Colon (tissue), 2 donors: ENCODE results near the gene DNLZ.
"Not testable (repeated sequence)": the region's sequence is repeated elsewhere in the genome, so short reads cannot be mapped to it uniquely, and the experiment has no call there.

Experiments
- FAIRE-seq: peaks from 2 replicates; lab custom pipeline; 2012; peaks lifted over from hg19 to GRCh38; lab: Jason Lieb, UNC
- donor health status: control.
- donor health status: control.

DNLZ gene

GRCh38 chr9:136331030-136331429, 32.5 kb downstream of the DNLZ start:
- FAIRE-seq = no peak

- FAIRE-seq = no peak
Observed at GRCh38 chr9:136330406-136330990, 33.0 kb downstream of the DNLZ start.

DNA sequence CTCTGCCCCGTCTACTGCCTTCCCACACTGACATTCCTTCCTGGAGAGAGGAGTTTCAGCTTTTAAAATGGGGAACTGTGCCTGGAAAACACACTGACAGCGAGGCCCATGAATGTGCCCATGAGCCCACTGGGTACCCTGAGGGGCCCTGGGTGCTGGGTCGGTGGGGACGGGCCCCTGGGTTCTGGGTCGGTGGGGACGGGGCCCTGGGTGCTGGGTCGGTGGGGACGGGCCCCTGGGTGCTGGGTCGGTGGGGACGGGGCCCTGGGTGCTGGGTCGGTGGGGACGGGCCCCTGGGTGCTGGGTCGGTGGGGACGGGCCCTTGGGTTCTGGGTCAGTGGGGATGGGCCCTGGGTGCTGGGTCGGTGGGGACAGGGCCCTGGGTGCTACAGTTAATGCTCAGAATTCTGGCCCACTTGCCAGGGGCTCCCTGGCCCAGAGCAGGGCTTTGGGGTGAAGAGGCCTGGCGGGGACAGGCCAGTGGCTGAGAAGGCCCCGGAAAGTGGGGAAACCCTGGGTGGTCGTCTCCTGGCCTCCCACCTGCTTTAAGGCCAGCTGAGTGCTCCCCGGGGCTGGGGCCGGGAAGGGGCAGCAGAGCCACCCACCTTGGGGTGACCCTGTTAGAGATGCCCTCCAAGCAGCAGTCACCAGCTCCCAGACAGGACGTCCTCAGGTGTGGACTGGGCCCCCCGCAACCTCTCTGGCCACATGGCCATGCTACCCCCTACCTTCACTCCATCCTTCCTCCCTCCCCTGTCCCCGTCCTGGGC, 33.7 kb downstream of the DNLZ start:
- no peak for FAIRE-seq

DNA sequence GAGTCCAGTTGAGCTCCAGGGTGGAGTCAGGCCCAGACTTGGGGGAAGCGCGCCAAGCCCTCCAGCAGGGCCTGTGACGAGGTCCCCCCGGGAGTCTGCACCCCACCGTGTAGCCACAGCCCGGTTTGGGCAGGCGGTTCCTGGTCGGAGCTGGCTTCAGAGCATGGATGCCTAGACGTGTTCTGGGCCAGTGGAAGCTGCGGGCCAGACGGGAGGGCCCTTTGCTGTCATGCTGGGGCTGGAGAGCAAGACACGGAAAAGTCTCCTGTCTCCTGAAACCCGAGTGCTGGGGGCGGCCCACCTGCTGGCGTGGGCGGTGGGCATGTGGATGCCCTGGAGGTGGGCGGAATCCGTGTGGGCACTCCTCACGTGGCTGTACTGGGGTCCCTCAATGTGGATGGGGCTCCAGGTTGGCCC, 34.3 kb downstream of the DNLZ start:
- FAIRE-seq = no peak

GRCh38 chr9:136328622-136329041, 34.9 kb downstream of the DNLZ start:
- FAIRE-seq = no peak

DNA sequence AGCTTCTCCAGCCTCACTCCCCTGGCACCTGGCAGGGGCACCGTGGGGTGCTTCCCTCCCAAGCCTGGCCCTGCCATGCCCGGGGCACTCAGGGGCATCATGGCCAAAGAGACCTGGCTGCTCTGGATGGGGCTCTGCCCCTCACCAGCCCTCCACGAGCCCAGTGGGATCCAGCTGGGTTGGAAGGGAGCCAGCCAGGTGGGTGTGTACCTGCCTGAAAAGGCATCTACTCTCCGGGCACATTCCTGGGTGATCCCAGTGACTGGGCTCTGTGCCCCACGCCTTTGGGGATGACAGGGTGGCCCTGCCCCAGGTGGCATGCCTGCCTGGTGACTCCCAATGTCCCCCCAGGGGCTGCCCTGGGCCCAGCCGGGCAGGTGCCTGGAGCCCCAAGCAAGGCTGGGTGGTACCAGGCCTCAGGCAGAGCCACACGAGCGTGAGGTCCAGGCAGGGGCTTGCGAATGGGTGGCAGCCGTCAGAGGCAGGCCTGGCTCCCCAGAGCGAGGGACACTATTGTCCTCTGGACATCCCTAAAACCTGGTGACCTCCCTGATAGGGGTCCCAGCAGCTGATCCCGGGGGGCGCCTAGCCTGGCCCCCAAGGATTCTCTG, 35.4 kb downstream of the DNLZ start:
- FAIRE-seq = no peak

- no peak for FAIRE-seq
Observed at GRCh38 chr9:136327304-136327974, 36.1 kb downstream of the DNLZ start, which contains the start of gene GPSM1. GPSM1 (plus strand) TSS chr9:136327539; CDS start chr9:136327696, 157 bp downstream.

DNA sequence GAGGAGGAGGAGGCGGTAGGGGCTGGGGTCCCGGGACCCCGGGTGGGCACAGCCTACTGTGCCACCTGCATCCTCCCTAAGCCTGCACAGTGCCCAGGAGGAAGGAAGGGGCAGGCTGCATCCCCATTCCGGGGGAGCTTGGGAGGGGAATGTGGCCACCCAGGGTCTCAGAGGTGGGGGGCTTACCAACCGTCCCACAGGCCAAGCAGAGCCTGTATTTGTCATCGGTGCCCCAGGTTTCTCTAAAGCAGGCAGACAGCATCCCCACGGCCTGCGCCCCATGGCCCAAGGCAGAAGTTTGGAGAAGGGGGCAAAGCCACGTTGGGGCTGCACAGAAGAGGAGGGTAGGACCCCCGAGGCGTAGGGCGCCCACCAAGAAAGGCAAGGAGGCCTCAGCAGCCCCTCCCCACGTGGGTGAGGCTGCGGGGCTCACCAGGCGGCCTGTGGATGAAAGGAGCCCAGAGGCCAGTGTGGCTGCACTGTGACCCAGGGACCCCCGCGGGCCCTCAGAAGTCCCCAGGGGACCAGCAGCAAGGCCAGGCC, 36.7 kb downstream of the DNLZ start:
- FAIRE-seq = no peak

GRCh38 chr9:136326061-136326760, 37.3 kb downstream of the DNLZ start:
- no peak for FAIRE-seq

- no peak for FAIRE-seq
Observed at GRCh38 chr9:136325358-136325757, 38.2 kb downstream of the DNLZ start.

GRCh38 chr9:136324501-136325300, 38.8 kb downstream of the DNLZ start:
- no peak for FAIRE-seq

DNA sequence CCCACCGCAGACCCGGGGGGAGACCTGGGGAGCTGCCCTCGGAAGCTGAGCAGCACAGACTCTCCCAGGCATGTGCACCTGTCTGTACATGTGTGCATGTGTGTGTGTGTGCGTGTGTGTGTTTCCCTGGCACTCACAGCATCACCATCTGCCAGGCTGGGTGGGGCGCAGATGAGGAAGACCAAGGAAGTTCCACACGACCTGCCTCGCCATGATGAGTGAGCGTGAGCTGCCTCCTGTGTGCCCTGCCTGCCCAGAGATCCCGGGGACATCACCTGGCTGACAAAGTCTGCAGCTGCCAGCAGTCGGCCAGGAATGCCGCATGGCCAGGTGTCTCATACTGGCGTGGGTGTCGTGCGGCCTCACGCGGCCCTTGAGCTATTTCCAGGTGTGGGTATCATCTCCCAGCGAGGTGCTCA, 40.2 kb downstream of the DNLZ start:
- no peak for FAIRE-seq

DNA sequence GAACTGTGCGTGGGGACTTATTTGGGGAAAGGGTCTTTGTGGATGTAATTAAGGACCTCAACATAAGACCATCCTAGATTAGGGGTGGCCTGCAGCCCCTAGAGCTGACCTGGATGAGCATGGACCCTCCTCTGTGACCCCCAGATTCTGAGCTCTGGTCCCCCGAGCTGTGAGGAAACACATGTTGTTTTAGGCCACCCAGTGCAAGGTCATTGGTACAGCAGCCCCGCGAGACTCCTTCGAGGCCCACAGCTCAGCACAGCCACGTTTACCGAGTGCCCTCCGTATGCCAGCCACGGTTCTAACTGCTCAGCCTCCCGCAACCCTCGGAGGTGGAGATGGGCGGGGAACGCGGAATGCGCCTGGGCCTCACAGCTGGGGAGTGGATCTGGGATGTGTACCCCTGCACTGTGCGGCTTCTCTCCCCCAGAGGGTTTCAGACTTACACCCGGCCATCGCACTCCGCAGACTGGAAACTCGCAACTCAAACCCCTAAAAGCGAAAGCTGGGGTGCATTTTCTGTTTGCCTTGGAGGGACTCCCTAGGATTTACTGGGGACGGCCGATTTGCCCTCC, 40.7 kb downstream of the DNLZ start:
- no peak for FAIRE-seq

GRCh38 chr9:136321561-136321960, 42.0 kb downstream of the DNLZ start:
- FAIRE-seq = no peak

DNA sequence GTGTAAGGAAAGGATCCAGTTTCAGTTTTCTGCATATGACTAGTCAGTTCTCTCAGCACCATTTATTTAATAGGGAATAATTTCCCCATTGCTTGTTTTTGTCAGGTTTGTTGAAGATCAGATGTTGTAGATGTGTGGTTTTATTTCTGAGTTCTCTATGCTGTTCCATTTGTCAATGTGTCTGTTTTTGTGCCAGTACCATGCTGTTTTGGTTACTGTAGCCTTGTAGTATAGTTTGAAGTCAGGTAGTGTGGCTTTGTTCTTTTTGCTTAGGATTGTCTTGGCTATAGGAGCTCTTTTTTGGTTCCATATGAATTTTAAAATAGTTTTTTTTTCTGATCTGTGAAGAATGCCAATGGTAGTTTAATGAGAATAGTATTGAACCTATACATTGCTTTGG, 42.6 kb downstream of the DNLZ start:
- FAIRE-seq = not testable (repeated sequence)

DNA sequence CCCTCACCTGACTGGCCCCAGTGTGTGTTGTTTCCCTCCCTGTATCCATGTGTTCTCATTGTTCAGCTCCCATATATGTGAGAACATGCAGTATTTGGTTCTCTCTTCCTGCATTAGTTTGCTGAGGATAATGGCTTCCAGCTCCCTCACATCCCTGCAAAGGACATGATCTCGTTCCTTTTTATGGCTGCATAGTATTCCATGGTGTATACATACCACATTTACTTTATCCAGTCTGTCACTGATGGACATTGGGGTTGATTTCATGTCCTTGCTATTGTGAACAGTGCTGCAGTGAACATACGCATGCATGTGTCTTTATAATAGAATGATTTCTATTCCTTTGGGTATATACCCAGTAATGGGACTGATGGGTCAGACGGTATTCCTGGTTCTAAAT, 43.6 kb downstream of the DNLZ start:
- not testable (repeated sequence) for FAIRE-seq

DNA sequence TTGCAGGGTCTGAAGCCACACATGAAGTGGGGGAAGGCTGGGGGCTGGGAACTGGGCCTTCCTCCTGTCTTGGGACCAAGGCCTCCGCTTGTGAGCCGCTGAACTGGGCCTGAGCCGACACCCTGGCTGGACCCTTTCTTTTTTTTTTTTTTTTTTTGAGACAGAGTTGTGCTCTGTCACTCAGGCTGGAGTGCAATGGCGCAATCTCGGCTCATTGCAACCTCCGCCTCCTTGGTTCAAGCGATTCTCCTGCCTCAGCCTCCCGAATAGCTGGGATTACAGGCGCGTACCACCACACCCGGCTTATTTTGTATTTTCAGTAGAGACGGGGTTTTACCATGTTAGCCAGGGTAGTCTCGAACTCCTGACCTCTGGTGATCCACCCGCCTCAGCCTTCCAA, 44.3 kb downstream of the DNLZ start:
- FAIRE-seq = not testable (repeated sequence)

DNA sequence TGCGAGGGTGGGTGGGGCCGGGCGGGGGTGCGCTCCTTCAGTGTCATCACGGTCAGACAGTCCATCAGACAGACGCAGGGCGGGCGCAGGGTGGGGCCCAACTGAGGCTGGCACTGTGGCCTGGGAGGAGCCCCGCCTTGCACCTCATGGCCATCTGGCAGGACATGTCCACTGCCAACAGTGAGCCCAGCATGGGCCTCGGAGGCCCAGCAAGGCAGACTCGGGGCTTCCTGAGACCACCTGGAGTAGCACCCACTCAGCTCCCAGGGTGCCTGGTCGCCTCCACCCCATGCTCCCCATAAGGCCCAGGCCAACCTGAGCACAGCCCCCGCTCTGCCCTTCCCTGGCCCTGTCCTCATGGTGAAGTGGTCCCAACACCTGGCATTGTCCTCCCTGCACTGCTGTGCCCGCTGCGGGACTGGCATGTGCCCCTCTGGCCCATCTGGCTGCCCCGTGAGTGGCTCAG, 44.7 kb downstream of the DNLZ start:
- FAIRE-seq = no peak

- FAIRE-seq = no peak
Observed at GRCh38 chr9:136318111-136318775, 45.3 kb downstream of the DNLZ start.

DNA sequence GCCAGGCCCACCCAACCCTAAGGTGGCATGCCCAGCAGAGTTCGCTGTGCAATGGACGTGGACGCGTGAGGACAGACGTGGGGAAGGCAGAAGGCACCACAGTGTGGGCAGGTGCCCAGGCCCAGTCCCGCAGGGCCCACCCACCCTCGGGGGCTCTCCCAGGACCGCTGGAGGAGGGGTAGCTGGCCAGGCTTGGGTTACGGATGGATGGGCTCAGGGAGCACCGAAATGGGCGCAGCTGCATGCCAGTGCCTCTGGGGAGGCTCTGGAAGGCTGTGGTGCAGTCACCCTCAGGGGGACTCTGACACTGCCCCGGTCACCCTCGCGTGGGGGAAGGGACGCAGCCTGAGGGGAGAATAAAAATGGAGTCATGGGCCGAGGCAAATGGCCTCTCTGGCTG, 45.8 kb downstream of the DNLZ start:
- FAIRE-seq = no peak
